Suprapubic skin (tissue), 4 donors: ENCODE measurements around the gene ERC2. TPM values are rescaled to one million over a fixed set of nuclear protein-coding genes. Genes with fewer than 3 reads are reported as not detected.

Experiments
- DNase-seq, 2 donors: peaks; one replicate each; pipeline ENCODE4 v3.0.0-alpha.2; 2019; ENCODE audit warnings: low spot score in 2 of 2
- H3K27ac ChIP-seq: fragments of 200-600 bp; sonication (generic); one replicate; pipeline ENCODE4 v1.5.1; 2019
- H3K27me3 ChIP-seq: fragments of 200-600 bp; sonication (generic); one replicate; pipeline ENCODE4 v1.5.1; 2019
- H3K36me3 ChIP-seq: fragments of 200-600 bp; sonication (generic); one replicate; pipeline ENCODE4 v1.5.1; 2019
- H3K4me1 ChIP-seq: fragments of 200-600 bp; sonication (generic); one replicate; pipeline ENCODE4 v1.5.1; 2019
- H3K4me3 ChIP-seq: fragments of 200-600 bp; sonication (generic); one replicate; pipeline ENCODE4 v1.5.1; 2019; ENCODE audit warnings: mild to moderate bottlenecking
- H3K9me3 ChIP-seq: fragments of 200-600 bp; sonication (generic); one replicate; pipeline ENCODE4 v1.5.1; 2019
- EP300 ChIP-seq: sonication (generic); formaldehyde crosslinking; IDR thresholded peaks from one replicate; pipeline ENCODE4 v1.6.1; 2017; ENCODE audit warnings: antibody characterized with exemption
- POLR2A ChIP-seq, 2 donors: fragments of 450-650 bp; IDR thresholded peaks; one replicate each; pipeline ENCODE4 v1.6.1; 2017; ENCODE audit warnings: antibody characterized with exemption in 2 of 2, mild to moderate bottlenecking in 2 of 2, moderate library complexity in 2 of 2
- POLR2AphosphoS5 ChIP-seq, 3 donors: sonication (generic); formaldehyde crosslinking; IDR thresholded peaks; one replicate each; pipeline ENCODE4 v1.6.1; 2017; ENCODE audit warnings: antibody characterized with exemption in 3 of 3
- WGBS: methylation state at CpG from one replicate; pipeline ENCODE4 v1.1.5; 2018; 5-methylcytosine and 5-hydroxymethylcytosine counted together
- total RNA-seq, 4 donors: library from RNA; depleted of rRNA; stranded (reverse); fragments of >200 nt; gene quantifications; one replicate each; pipeline ENCODE4 v1.1.0, GENCODE V29; 2016
- TF ChIP-seq, protein P1 (sequence below), 2 donors: fragments of 200-600 bp in 1 of 2; fragments of 450-650 bp in 1 of 2; sonication (generic) in 1 of 2; IDR thresholded peaks; one replicate each; pipeline ENCODE4 v1.5.1; 2016 to 2019; ENCODE audit warnings: antibody characterized with exemption in 2 of 2, mild to moderate bottlenecking in 1 of 2, moderate library complexity in 1 of 2

ERC2 gene
- total RNA-seq, 4 donors from 2014 or later: 0.21 TPM; not detected in 3

DNA sequence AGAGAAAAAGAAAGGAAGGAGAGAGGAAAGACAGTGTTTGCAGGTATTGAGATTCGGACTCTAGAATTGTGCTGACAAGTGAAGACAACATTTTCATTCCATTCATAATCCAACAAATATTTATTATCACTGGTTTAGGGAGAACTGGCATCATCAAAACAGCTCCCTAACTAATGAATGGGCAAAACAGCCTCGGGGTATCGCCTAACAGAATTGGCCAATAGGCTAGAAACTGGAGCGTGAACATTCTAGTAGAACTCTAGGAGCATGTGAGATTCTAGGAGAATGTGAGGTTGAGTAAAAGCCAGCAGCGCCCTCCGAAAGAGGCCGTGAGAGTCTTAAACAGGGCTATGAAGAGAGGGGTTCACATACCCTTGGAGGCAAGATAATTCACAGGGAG lies 759.3 kb downstream of the ERC2 start:
- Histone ChIP-seq H3K4me1 (no peaks in the 10 kb centered on the region), H3K9me3 (no peaks in the 10 kb centered on the region), H3K27ac (no peak overlapping the region), H3K27me3 (peaks cover 8% of the 10 kb centered on the region), H3K36me3 (no peaks in the 10 kb centered on the region), H3K4me3 (no peak overlapping the region)
- TF ChIP-seq POLR2AphosphoS5 (IDR thresholded peaks at IDR 0.05) (no peak), POLR2A (IDR thresholded peaks at IDR 0.05) (no peak), EP300 (no peak)
- TF ChIP-seq, protein P1, sequence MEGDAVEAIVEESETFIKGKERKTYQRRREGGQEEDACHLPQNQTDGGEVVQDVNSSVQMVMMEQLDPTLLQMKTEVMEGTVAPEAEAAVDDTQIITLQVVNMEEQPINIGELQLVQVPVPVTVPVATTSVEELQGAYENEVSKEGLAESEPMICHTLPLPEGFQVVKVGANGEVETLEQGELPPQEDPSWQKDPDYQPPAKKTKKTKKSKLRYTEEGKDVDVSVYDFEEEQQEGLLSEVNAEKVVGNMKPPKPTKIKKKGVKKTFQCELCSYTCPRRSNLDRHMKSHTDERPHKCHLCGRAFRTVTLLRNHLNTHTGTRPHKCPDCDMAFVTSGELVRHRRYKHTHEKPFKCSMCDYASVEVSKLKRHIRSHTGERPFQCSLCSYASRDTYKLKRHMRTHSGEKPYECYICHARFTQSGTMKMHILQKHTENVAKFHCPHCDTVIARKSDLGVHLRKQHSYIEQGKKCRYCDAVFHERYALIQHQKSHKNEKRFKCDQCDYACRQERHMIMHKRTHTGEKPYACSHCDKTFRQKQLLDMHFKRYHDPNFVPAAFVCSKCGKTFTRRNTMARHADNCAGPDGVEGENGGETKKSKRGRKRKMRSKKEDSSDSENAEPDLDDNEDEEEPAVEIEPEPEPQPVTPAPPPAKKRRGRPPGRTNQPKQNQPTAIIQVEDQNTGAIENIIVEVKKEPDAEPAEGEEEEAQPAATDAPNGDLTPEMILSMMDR (IDR thresholded peaks at IDR 0.05): no peak
- no peak for DNase-seq
- 96% methylated on average over 7 of the region's 7 CpGs for WGBS

GRCh38 chr3:55708242-55708641 lies 760.0 kb downstream of the ERC2 start:
- no peak overlapping the region for H3K27ac ChIP-seq
- 88% methylated on average over 3 of the region's 3 CpGs for whole genome bisulfite sequencing
- H3K27me3 ChIP-seq: peaks cover under 1% of the 10 kb centered on the region
- TF ChIP-seq, protein P1 (IDR thresholded peaks at IDR 0.05): no peak
- TF ChIP-seq POLR2A (IDR thresholded peaks at IDR 0.05) (no peak), EP300 (no peak), POLR2AphosphoS5 (IDR thresholded peaks at IDR 0.05) (no peak)
- H3K9me3 ChIP-seq: no peaks in the 10 kb centered on the region
- no peak overlapping the region for H3K4me3 ChIP-seq
- no peak for DNase-seq
- no peaks in the 10 kb centered on the region for H3K36me3 ChIP-seq
- H3K4me1 ChIP-seq: no peaks in the 10 kb centered on the region

GRCh38 chr3:55704521-55704920 lies 763.7 kb downstream of the ERC2 start:
- Histone ChIP-seq H3K27me3 (no peaks in the 10 kb centered on the region), H3K4me1 (no peaks in the 10 kb centered on the region), H3K9me3 (no peaks in the 10 kb centered on the region), H3K27ac (no peak overlapping the region), H3K4me3 (no peak overlapping the region), H3K36me3 (no peaks in the 10 kb centered on the region)
- no CpG with 5 or more reads among the region's 1 CpG for WGBS
- TF ChIP-seq POLR2AphosphoS5 (IDR thresholded peaks at IDR 0.05) (no peak), EP300 (no peak), POLR2A (IDR thresholded peaks at IDR 0.05) (no peak)
- TF ChIP-seq, protein P1 (IDR thresholded peaks at IDR 0.05): no peak
- no peak for DNase-seq

DNA sequence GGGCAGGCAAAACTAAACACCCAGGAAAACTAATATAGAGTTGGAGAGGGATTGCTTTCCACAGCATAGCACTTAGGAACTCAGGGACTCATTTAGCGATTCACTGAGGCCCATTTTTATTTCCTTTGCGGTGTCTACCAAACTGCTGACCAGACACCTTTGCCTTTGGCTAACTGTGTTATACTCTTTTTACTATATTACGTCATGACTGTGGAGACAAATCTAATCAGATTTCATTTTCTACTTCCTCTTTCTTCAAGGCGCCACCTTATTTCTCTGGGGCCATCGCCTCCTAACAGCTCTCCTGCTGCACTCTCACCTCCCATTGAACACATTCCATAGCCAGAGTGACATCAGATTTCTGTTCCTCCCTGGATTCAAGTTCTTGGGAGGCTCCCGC lies 765.4 kb downstream of the ERC2 start:
- 94% methylated on average over 6 of the region's 6 CpGs for WGBS
- TF ChIP-seq, protein P1 (IDR thresholded peaks at IDR 0.05): no peak
- TF ChIP-seq EP300: no peak
- no peak for TF ChIP-seq POLR2AphosphoS5 (IDR thresholded peaks at IDR 0.05)
- TF ChIP-seq POLR2A (IDR thresholded peaks at IDR 0.05): no peak
- no peak overlapping the region for H3K4me3 ChIP-seq
- H3K9me3 ChIP-seq: no peaks in the 10 kb centered on the region
- no peak overlapping the region for H3K27ac ChIP-seq
- peaks cover 5% of the 10 kb centered on the region for H3K27me3 ChIP-seq
- no peaks in the 10 kb centered on the region for H3K4me1 ChIP-seq
- no peak for DNase-seq
- no peaks in the 10 kb centered on the region for H3K36me3 ChIP-seq

DNA sequence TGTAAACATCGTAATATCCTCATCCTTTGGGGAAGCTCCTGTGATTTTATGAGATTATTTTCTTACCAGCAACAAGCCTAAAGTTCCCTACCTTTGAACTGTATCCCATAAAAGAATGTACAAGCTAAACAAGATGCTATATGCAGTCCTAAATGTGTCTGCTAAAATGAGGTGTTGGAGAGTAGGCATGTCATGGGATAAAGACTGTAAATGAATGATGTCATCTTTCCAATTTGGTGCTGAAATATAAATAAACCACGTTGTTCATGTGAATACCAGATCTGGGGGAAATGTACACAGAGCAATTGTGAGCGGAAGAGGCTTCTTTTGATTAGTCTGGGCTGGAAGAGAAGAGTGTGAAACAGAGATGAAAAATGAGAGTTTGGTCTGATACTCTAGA lies 766.3 kb downstream of the ERC2 start:
- 70% methylated on average over 3 of the region's 3 CpGs for WGBS
- Histone ChIP-seq H3K4me3 (no peak overlapping the region), H3K9me3 (no peaks in the 10 kb centered on the region), H3K27me3 (peaks cover 5% of the 10 kb centered on the region), H3K36me3 (no peaks in the 10 kb centered on the region), H3K27ac (no peak overlapping the region), H3K4me1 (no peaks in the 10 kb centered on the region)
- no peak for DNase-seq
- TF ChIP-seq, protein P1 (IDR thresholded peaks at IDR 0.05): no peak
- TF ChIP-seq EP300: no peak
- TF ChIP-seq POLR2A (IDR thresholded peaks at IDR 0.05): no peak
- no peak for TF ChIP-seq POLR2AphosphoS5 (IDR thresholded peaks at IDR 0.05)
